GM19372 (cell line): Measurements from ENCODE around the gene SLC51B.
"Not testable (repeated sequence)": the region's sequence is repeated elsewhere in the genome, so short reads cannot be mapped to it uniquely, and the experiment has no call there.

ENCODE experiments used
- ATAC-seq: cut with Tn5 transposase; IDR thresholded peaks from one replicate; pipeline ENCODE4 v1.9.1; 2021; ENCODE audit warnings: mild to moderate bottlenecking, low read depth, moderate library complexity; ENCODE audit not compliant: unreplicated experiment

SLC51B gene

DNA sequence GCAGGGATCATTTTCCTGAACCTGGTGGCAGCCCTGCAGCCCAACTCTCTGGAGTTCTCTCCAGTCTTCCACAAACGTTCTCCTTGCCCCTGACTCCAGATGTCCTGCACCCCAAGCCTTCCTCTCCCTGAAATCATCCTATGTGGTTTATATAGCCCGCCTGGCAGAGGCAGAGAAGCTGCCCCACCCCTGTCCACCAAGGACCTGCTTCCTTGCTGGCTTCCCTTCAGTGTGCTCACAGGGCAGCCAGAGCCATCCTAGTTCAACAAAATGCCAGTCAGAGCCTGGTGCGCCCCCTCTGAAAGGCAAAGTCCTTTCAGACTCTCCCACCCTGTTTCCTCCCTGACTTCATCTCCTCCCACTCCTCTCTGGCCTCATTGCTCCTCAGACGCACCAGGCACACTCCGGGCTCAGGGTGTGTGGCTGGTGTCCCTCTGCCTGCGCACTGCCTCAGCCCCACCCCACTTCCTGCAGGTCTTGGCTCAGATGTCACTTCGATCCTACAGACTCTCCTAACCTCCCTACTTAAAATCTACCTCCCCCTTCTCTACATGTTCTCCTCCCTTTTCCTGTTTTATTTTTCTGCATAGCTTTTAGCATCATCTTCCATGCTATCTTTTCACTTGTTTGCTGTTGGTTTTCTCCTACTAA, 37.2 kb downstream of the SLC51B start:
- no peak for ATAC-seq

DNA sequence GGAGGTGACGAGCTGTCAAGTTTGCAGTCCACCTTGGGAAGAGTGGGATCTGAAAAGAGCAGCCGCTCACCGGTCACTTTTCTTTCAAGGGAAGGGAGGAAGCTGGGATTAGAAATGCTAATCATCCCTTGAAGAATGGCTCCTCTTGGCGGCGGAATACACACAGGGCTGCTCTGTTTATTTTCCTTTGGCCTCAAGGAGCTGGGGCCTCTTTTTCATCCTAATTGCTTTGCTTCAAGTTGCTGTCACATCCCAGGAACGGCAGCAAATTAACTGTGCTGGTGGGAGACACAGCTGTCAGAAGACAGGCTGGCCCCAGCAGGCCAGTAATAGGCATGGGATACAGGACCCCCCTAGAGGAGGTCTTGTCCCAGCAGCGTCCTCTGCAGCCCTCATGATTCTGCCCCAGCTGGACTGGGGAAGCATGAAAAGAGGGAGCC, 38.1 kb downstream of the SLC51B start:
- ATAC-seq, result no peak

DNA sequence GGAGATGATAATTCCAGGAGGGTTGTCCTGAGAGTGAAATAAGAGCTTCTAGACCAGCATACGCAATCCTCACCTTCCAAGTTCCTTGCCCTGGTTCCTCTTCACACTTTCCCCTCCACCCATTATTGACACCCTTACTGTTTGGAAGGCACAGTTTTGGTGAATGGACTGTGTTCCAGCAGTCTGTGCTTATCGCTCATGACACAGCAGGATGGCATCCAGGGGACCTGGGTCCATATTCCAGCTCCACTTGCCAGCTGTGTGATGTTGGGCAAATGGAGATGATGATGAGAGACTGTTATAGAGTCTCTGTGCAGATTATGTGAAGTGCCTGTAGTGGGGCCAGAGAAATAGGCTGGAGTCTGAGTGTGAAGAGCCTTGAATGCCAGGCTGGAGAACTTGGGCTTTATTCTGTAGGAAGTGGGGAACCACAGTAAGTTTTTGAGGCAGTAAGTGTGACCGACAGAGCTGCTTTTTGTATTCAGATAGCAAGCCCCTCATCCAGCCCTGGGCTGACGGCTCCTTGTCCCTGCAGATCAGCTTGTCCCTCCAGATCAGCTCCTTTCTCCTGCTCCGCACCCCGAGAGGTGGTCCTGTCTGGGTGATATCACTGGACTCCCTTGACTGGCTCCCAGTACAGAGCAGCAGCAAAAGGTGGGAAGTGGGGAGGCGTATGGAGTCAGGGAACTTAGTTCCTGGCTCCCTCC, 39.5 kb downstream of the SLC51B start:
- ATAC-seq, result no peak

DNA sequence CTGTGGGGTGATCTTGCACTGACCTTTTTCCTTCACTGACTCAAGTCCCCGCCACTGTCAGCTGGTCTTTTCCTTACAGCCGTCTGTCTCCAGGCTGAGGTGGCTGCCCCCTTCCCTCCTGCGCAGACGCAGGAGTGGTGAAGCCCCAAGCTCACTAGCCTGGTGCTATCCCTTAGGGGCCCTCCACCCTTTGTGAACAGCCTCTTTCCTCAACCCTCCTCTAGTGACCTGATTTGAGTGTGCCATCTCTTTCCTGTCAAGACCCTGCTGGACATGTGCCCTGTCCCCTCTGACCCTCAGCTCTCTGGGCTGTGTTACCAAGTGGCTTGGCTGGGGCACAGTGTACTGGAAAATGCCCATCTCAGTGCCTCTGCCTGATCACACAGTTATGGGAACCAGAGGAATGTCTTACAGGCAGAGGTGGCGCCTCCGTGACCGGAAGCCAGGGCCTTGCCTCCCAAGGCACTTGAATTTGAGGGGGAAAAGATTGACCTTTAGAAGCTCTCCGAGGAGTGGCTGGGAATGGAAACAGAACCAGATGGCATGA, 40.1 kb downstream of the SLC51B start:
- ATAC-seq, result no peak

DNA sequence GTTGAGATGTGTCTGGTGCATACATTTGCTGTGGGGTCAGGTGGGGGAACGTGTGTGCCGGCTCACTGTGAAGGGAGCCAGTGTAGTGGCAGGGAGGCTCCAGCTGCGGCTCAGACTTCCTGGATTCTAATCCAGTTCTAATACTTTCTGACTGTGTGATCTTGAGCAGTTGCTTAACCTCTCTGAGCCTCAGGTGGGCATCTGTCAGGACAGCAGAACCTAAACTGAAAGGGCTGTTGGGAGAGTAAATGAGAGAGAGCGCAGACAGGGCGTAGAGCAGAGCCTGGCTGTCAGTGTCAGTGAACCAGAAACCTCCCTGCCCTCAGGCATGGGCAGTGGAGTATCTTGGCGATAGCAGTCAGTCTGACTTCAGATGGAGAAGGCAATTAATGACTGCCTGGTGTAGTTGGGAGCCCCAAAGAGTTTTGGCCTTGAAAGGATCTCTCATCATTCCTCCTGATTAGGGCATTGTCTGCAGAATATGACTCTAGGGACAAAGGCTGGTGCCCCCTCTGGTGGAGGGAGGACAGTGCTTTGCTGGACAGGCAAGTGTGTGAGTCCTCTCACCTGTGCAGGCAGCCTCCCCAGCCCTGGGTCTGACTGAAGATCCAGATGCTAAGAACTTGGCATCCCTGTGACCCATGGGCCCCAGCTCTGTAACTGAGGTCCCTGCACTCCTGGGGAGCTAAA, 40.9 kb downstream of the SLC51B start:
- ATAC-seq, result no peak

DNA sequence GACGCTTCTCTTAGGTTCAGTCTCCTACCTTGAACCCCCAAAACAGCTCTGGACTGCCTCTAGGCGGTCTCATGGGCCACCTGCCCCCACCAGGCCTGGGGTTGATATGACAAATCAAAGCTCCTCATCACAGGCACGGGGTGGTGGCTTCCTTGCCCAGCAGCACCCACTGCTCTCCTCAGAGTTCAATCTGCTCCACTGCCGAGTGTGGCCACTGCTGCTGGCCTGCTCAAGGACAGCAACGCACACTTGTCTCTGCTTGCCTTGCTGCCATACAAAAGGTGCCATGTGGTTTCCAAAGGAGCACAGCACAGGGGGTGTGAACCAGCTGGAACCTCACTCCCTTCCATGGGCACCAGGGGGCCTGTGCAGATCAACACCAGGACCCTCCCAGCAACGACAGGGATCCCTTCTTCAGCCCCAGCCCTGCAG, 41.5 kb downstream of the SLC51B start:
- no peak for ATAC-seq

DNA sequence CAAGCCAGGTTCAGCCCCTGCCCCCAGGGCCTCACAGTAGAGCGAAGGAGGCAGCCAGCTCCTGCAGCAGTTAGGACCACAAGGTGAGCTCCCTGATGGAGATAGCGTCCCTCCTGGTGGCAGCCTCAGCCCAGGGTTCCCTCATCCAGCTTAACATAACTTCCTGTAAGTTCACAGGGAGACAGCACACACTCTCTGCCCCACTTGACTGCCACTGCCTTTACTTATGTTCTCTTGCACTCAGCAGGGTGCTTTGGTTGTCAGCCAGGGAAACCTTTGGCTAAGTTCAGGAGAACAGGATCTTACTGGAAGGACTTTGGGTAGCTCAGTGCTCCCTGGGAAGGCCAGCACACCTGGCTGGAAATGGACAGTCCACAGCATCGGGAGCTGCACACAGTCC, 42.2 kb downstream of the SLC51B start:
- ATAC-seq, result no peak

DNA sequence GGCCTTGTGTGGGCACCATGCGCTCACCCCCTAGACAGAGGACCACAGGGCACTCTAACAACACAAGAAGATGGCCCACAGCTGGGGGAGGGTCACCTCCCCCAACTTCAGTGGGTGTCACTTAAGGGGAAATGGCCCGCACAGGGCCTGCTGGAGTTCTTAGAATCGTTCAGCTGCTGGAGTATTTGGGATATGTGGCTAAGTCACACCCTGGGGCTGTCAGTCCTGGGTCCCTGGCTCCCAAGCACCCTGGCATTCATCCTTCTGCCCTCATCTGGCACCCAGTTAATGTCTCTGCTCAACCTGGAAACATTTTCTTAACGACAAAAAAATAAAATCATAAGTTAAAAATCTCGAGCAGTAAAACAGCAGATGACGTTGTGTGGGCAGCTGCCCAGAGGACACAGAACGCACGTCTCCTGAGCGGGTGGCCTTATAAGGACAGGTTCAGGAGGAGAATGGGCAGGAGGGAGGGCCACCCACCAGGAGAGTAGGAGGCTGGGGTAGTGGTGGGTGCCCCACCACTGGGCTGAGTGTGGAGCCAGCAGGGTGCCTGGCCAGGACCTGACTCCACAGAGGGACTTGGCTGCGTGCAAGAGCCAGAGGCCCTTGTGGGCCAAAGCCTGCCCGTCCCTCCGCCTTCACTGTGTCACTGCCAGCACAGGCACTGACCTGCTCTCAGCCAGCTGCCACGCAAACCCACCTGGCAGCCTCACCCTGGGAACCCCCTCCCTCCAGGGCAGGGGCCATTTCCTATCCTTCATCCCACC, 42.9 kb downstream of the SLC51B start:
- no peak for ATAC-seq

DNA sequence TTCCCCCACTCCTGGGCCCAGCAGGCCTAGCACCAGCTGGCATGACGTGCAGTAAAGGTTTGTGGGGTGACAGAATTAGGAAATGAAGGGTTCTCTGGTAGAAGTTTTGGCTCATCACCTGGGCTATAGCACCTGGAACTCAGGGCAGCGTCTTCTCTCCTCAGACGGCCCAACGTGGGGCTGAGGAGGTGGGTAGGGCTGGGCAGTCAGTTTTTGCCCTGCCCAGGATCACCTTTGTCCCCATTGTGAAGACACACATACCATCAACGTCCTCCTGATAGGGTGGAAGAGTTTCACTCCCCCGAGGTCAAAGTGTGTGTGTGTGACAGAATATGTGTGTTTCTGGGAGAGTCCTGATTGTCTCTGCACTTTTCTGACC, 43.4 kb downstream of the SLC51B start:
- ATAC-seq, result no peak

DNA sequence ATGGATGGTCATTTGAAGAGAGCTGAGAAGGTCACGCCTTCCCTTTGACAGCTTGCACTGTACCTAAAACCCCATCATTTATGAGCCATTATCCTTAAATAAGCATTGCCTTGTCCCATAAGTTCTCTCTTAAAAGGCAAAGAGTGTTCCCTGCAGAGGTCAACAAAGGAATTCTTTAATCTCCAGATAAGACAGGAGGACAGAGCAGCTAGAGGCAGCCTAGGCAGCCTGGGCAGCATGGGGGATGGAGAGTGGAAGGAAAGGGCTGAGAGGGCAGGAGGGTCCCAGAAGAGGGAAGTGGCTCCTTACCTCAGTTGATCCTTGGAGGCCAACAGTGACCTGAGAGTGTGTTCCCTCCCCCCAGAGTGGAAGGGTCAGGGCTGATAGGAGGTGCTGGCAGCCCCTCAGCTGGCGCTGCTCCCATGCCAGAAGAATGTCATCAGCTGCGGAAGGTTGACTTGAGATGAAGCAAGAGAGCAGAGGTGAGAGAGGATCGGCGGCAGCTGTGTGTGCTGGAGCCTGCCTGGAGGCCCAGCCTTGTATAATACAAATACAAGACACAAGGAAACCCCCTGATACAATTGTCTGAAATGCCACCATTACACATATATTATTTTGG, 44.1 kb downstream of the SLC51B start:
- no peak for ATAC-seq

DNA sequence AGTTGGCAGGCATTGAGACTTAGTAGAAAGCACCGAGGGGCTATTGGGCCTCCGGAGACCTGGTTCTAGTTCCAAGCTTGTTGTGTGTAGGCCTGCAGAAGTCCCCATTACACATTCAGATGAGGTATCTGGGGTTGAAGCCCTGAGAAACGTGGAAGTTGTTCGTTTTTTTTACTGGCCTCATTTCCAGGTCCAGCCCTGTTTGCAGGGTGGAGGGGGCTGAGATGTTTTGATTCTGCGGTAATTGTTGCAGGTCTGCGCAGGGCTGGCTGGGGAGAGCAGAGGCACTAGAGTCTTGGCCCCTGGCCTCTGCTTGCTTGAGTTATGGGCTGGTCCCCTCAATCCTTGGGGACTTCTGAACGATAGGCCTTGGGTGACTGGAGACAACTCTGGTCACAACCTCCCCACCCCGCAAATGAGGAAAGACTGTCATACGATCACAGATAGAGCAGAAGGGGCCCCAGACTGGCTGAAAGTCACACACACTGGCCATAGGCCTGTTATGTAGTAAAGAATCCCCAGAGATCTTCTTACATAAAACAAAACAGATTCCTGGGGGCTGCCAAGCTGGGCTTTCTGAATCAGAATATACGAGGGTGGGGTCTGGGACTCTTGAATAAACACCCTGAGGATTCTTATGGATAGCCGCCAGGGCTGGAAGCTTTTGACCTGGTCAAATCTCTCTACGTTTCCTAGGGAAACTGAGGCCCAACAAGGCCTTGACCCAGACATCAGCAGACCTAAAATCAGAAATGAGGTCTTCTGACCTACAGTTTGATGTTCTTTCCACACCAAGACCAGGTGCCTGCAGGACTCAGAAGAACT, 47.0 kb downstream of the SLC51B start:
- ATAC-seq, result no peak

DNA sequence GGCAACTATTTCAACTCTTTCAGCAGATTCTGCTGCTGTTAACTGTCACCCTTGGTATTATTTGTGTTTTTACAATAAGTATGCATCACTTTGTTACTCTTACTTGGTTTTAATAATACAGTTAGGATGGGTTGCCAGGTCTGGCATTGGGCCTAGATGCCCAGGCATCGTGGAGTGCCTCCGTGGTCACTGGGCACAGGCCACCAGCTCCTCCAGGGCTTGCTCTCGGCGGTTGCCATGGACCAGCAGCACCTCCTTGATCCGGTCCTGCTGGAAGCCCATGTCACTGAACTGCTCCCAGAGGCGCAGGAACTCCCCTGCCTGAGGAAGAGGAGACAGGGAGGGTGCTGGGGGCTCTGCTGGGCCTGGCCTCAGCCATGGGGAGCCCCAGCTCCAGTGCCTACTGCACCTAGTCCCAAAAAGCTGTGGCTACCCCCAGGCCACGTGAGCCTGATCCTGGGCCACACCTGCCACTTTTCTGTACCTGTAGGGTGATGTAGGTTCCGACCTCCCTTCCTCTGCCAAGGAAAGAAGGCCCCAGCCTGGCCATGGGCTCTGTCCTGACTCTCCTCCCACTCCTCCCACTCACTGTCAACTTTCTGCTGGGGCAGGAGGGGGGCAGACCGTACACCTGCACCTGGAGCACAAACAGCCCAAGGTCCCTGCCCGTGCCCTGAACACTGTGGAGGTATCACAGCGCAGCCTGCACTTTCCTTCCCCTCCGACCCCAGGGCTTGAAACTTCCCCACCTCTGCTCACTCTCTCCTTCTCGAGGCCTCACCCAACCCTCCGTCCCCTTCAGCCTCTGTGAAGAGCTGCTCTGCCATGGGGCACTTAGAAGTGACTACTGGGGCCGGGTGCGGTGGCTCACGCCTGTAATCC, 48.0 kb downstream of the SLC51B start:
- no peak for ATAC-seq

DNA sequence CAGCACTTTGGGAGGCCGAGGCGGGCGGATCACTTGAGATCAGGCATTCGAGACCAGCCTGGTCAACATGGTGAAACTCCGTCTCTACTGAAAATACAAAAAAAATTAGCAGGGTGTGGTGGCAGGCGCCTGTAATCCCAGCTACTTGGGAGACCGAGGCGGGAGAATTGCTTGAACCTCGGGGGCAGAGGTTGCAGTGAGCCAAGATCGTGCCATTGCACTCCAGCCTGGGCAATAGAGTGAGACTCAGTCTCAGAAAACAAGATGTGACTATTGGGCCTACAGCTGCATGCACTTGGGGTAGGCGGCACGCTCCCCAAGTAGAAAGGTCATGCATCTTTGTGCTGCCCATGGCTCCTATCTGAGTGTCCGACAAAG, 48.6 kb downstream of the SLC51B start:
- ATAC-seq, result not testable (repeated sequence)

DNA sequence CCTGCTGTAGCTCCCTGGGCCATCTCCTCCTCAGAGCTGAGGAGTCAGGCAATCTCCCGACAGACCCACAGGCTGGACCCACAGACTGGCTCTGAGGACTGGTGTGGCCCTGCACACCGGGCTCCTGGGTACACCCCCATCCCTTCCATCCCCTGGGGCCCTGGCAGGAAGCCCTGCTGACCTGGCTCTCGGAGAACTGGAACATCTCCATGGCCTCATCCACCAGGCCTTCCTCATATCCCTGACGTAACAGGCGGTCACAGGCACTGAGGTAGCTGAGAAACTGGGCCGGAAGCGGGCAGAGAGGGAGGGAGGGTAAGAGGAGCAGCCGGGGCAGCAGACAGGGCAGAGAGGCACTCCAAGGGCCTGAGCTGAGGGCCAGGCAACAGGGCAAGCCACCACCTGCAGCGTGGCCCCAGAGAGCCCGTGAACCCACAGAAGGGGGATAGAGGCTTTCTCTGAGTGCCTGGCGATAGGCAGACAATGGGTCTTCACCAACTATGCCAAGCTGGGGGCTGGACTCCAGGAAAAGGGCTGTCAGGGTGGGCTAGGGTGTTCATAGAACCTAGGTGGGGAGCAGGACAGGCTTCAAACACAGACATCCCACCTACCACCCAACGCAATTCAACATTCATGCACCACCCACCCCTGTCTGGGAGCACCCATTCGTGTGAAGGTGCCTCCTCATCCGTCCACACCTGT, 49.3 kb downstream of the SLC51B start:
- ATAC-seq, result no peak

DNA sequence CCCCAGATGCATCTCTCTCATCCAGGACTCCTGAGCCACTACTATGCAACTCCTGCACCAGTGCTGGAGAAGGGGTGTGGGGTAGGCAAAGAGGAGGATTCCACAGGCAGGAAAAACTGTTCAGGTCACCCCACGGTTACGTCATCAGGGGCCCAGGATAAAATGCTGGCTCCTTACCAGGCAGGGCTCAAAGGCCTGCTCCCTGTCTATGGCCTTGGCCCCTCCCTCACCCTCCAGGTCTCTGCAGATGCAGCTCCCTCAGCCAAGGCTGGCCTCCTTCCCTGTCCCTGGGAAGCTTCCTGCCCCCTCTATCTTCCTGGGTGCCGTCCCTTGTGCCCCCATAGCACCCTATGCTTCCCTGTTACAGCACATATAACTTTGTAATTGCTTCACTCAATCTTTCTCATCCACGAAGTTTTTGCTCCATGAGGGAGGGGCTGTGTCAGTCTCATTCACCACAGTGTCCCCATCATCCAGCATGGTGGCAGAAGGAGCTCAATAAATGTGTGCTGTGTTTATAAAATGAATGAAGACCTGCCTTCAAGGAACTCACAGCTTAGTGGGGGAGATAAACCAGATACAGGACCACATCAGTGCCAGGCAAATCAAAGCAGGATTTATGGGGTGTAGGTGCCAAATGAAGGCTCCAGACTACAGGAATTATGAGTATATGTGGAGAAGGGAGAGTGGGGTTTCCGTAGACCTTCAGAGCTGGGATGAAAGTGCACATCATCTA, 50.0 kb downstream of the SLC51B start:
- no peak for ATAC-seq

DNA sequence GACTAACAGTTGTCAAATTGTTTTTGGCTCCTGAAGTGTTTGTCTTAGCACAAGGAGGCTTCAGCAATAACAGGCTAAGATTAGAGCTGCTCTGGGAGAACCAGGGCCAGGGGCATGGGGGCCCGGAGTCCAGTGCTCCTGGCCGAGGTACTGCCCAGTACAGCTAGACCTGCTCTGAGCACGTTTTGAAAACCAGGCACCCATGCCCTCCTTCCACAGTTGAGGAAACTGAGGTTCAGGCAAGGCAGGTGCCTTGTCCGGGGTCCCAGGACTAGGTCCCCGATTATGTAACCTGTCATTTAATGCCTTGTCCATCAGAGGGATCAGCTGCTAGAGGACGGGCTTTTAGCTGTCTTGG, 50.5 kb downstream of the SLC51B start:
- no peak for ATAC-seq
